ENCODE measurements around the gene INF2.
A peak's percentile ranks its signal among the peaks of the same experiment; 100 is the strongest.
"Not testable (repeated sequence)": the region's sequence is repeated elsewhere in the genome, so short reads cannot be mapped to it uniquely, and the experiment has no call there.

The INF2 gene

DNA sequence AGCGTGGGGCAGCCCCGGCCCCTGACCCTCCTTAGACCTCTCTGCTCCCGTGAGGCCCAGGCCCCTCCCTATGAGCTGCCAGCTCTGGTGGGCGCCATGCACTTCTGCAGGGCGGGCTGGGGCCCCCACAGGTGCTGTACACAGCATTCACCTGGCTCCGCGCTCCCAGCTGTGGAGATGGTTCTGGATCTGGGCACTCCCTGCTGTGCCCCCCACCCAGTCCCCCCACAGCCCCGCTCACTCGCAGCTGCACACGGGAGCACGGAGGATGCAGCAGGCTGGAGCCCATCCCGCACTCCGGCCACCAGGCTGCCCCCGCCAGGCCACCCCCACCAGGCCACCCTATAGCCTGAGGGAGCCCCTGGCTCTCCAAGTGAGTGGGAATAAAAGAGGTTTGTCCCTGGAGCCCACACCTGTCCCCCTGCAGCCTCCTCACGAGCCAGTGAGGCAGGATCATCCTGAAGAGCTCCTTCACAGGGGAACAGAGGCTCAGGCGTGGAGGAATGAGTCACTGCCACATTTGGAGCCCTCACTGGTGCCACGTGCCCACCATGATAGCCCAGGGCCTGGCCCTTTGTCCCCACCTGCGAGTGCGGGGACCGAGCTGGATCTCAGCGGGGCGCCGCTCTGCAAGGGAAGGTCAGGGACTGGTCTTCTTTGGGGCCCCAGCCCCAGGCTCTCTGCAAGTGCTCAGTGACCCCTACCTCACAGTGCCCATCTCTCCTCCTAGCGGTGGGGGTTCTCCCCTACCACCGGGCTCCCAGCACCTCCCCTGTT lies 36.5 kb downstream of the INF2 start:
- no peaks in the 10 kb centered on the region for H3K27me3 Mint-ChIP-seq (ENCODE audit: low read depth)
- H3K4me3 Mint-ChIP-seq: peak overlapping the region; percentile 93 to 98 (median 96)
- H3K27ac Mint-ChIP-seq: peak overlapping the region in 2 of 3 experiments; percentile 87 to 97
- H3K36me3 Mint-ChIP-seq (ENCODE audit: low read depth): no peaks in the 10 kb centered on the region
- TF ChIP-seq, protein P1, sequence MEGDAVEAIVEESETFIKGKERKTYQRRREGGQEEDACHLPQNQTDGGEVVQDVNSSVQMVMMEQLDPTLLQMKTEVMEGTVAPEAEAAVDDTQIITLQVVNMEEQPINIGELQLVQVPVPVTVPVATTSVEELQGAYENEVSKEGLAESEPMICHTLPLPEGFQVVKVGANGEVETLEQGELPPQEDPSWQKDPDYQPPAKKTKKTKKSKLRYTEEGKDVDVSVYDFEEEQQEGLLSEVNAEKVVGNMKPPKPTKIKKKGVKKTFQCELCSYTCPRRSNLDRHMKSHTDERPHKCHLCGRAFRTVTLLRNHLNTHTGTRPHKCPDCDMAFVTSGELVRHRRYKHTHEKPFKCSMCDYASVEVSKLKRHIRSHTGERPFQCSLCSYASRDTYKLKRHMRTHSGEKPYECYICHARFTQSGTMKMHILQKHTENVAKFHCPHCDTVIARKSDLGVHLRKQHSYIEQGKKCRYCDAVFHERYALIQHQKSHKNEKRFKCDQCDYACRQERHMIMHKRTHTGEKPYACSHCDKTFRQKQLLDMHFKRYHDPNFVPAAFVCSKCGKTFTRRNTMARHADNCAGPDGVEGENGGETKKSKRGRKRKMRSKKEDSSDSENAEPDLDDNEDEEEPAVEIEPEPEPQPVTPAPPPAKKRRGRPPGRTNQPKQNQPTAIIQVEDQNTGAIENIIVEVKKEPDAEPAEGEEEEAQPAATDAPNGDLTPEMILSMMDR (IDR thresholded peaks at IDR 0.05; ENCODE audit: unreplicated experiment in 3 of 3): peak in 1 of 3 experiments; percentile 7
- H3K4me1 Mint-ChIP-seq: peaks cover 17% of the 10 kb centered on the region
- H3K9me3 Mint-ChIP-seq: no peaks in the 10 kb centered on the region

DNA sequence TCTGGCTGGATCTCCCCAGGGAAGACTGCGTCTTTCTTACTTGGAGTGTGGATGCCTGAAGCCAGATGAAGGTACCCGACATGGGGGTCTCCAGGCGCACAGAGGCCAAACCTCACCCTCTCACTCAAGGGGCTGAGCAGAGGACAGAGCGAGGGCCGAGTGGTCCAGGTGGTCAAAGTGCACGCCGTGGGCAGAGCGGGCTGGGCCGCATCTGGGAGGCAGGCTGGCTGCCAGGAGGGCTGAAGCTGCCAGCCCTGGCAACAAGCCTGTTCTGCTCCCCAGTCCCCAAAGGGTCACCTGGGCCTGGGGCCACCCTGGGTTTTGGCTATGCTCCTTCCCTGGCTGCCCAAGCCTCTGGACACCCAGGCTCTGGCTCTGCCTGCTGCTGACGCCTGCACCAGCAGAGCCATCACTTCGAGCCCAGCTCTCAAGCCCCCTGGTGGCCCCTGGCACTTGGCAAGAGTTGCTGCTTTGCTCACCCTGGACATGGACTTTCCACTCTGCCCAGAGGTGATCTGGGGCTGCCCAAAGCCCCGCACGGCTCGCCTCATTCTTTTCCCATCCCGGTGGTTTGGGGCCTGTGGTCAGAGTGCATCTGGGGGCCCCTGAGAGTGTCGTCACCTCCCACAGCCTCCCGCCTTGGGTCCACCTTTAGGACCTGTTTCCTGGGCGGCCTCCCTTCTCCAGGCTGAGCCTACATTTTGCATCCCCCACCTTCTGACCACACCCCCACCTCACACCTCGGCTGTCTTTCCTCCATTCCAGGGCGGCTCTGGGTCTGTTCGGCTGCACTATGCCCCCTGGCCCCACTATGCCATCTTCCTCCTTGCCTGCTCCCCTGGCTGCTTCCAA lies 37.4 kb downstream of the INF2 start:
- H3K27me3 Mint-ChIP-seq (ENCODE audit: low read depth): no peaks in the 10 kb centered on the region
- H3K27ac Mint-ChIP-seq: no peak overlapping the region
- TF ChIP-seq, protein P1 (IDR thresholded peaks at IDR 0.05; ENCODE audit: unreplicated experiment in 3 of 3): peak in 2 of 3 experiments; percentile 10 to 13

DNA sequence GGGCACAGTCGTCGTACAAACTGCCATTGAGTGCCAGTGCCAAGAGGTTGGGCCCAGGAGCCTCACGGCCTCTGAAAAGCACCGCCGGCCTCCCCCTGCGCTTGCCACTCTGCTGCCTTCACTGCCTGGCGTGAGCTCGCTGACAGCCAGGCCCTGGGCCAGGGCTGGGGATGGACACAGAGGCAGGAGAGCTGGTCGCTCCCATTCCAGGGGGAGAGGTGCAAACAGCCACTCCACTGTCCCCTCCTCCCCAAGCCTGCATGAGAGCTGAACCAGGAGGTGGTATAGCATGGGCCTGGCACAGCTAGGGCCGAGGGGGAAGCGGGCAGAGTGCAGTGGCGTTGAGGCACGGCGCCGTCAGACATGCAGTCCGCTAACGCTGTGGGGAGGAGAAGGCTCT lies 39.2 kb downstream of the INF2 start:
- H3K27me3 Mint-ChIP-seq (ENCODE audit: low read depth): no peaks in the 10 kb centered on the region
- H3K27ac Mint-ChIP-seq: no peak overlapping the region
- peaks cover 5% of the 10 kb centered on the region for H3K4me1 Mint-ChIP-seq
- TF ChIP-seq, protein P1 (IDR thresholded peaks at IDR 0.05; ENCODE audit: unreplicated experiment in 3 of 3): no peak
- H3K36me3 Mint-ChIP-seq (ENCODE audit: low read depth): no peaks in the 10 kb centered on the region
- H3K4me3 Mint-ChIP-seq: no peak overlapping the region
- no peaks in the 10 kb centered on the region for H3K9me3 Mint-ChIP-seq

More for the DNA sequence above, 37.4 kb downstream of the INF2 start:
- Mint-ChIP-seq H3K4me3 (peak overlapping the region; percentile 35 to 44 (median 44)), H3K4me1 (peaks cover 11% of the 10 kb centered on the region), H3K36me3 (ENCODE audit: low read depth) (no peaks in the 10 kb centered on the region), H3K9me3 (no peaks in the 10 kb centered on the region)

DNA sequence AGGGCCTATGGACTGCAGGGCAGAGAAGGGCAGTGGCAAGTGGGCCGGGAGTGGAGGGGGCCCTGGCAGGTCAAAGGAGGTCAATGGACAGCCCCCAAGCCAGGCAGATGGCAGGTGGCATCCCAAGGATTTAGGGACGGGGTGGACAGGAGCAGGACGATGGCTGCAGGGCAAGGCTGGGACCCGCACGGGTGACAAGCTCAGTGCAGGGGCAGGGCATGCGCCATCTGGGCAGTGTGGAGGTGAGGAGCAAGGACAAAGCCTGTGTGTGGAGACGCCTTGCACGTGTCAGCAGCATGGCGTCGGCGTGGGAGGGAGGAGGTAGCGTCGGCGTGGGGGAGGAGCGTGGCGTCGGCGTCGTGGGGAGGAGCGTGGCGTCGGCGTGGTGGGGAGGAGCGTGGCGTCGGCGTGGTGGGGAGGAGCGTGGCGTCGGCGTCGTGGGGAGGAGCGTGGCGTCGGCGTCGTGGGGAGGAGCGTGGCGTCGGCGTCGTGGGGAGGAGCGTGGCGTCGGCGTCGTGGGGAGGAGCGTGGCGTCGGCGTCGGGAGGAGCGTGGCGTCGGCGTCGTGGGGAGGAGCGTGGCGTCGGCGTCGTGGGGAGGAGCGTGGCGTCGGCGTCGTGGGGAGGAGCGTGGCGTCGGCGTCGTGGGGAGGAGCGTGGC lies 39.9 kb downstream of the INF2 start:
- not testable (repeated sequence) for H3K27ac Mint-ChIP-seq; H3K4me1 Mint-ChIP-seq; H3K27me3 Mint-ChIP-seq (ENCODE audit: low read depth); H3K9me3 Mint-ChIP-seq; H3K4me3 Mint-ChIP-seq; H3K36me3 Mint-ChIP-seq (ENCODE audit: low read depth)

DNA sequence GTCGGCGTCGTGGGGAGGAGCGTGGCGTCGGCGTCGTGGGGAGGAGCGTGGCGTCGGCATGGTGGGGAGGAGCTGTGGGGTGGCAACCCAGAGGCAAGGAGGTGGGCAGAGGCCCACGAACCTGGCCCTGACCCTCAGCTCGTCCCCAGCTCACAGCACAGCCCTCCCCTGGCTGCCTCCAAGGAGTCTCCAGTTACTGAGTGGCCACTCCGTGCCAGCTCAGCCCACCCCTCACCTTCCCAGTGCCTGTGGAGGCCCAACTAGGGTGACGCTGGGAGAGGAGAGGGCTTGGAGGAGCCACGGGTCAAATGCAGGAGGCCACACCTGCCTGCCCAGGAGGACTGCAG lies 40.4 kb downstream of the INF2 start:
- Mint-ChIP-seq H3K27ac (no peak overlapping the region), H3K4me1 (peaks cover 5% of the 10 kb centered on the region), H3K9me3 (no peaks in the 10 kb centered on the region), H3K27me3 (ENCODE audit: low read depth) (no peaks in the 10 kb centered on the region), H3K4me3 (no peak overlapping the region), H3K36me3 (ENCODE audit: low read depth) (no peaks in the 10 kb centered on the region)
- TF ChIP-seq, protein P1 (IDR thresholded peaks at IDR 0.05; ENCODE audit: unreplicated experiment in 3 of 3): no peak

DNA sequence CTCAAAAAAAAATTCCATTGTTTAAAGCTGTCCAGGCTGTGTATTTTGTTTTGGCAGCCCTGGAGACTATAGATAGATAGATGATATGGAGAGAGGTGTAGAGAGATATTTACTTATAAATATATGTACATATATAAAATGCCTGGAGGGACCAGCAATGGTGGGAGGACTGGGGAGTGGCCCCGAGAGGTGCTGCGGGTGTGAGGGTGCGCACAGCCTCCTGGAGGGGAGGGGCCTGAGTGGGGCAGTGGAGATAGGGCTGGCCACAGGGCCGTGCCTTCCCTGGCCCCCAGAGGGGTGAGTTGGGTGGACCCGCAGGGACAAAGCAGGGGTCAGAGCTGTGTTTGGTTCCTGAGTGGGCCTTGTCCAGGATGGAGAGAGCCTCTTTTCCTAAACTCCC lies 41.1 kb downstream of the INF2 start:
- Mint-ChIP-seq H3K9me3 (no peaks in the 10 kb centered on the region), H3K4me3 (no peak overlapping the region), H3K27ac (no peak overlapping the region), H3K4me1 (peaks cover under 1% of the 10 kb centered on the region), H3K36me3 (ENCODE audit: low read depth) (no peaks in the 10 kb centered on the region), H3K27me3 (ENCODE audit: low read depth) (no peaks in the 10 kb centered on the region)
- TF ChIP-seq, protein P1 (IDR thresholded peaks at IDR 0.05; ENCODE audit: unreplicated experiment in 3 of 3): no peak
